ENCODE measurements around the gene PCSK6. TPM values are rescaled to one million over a fixed set of nuclear protein-coding genes. Genes with fewer than 3 reads are reported as not detected.

Gene PCSK6
- total and polyA plus RNA-seq, 2 donors from 2014 or later: 3.8 to 7.3 TPM

GRCh38 chr15:101370330-101371024, 119.0 kb downstream of the PCSK6 start:
- FAIRE-seq (no peak), DNase-seq (no peak)
- Histone ChIP-seq H3K36me3 (ENCODE audit: control insufficient read depth in 2 of 3, insufficient read depth in 3 of 3, low read length in 3 of 3) (no peaks in the 10 kb centered on the region), H3K4me1 (ENCODE audit: control insufficient read depth in 2 of 3, insufficient read depth in 2 of 3, low read depth in 1 of 3, low read length in 3 of 3) (peaks cover 0 to 4% (median 4%) of the 10 kb centered on the region in 3 donors), H3K27me3 (ENCODE audit: control insufficient read depth, insufficient read depth, low read length) (no peaks in the 10 kb centered on the region), H3K27ac (ENCODE audit: low read depth in 2 of 2, low read length in 2 of 2) (no peak overlapping the region), H3K9me3 (ENCODE audit: control insufficient read depth in 2 of 3, insufficient read depth in 1 of 3, low read length in 3 of 3) (no peaks in the 10 kb centered on the region), H3K4me3 (ENCODE audit: low read length in 3 of 3) (no peak overlapping the region), H3K9ac (ENCODE audit: low read length in 3 of 3) (no peak overlapping the region)
- intact Hi-C loops (cut with DNase I): no loop called here
- TF ChIP-seq, protein P1, sequence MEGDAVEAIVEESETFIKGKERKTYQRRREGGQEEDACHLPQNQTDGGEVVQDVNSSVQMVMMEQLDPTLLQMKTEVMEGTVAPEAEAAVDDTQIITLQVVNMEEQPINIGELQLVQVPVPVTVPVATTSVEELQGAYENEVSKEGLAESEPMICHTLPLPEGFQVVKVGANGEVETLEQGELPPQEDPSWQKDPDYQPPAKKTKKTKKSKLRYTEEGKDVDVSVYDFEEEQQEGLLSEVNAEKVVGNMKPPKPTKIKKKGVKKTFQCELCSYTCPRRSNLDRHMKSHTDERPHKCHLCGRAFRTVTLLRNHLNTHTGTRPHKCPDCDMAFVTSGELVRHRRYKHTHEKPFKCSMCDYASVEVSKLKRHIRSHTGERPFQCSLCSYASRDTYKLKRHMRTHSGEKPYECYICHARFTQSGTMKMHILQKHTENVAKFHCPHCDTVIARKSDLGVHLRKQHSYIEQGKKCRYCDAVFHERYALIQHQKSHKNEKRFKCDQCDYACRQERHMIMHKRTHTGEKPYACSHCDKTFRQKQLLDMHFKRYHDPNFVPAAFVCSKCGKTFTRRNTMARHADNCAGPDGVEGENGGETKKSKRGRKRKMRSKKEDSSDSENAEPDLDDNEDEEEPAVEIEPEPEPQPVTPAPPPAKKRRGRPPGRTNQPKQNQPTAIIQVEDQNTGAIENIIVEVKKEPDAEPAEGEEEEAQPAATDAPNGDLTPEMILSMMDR (IDR thresholded peaks at IDR 0.05; ENCODE audit: borderline replicate concordance, extremely low read depth, insufficient read depth): no peak

GRCh38 chr15:101369676-101370075, 119.8 kb downstream of the PCSK6 start:
- intact Hi-C loops (cut with DNase I): loop anchor here (10.0 kb wide), 1 partner anchor 65 kb away; no protein-coding TSS in a partner anchor
- no peak for DNase-seq
- no peak overlapping the region for H3K4me3 ChIP-seq (ENCODE audit: low read length in 3 of 3)
- no peak overlapping the region for H3K27ac ChIP-seq (ENCODE audit: low read depth in 2 of 2, low read length in 2 of 2)
- H3K4me1 ChIP-seq (ENCODE audit: control insufficient read depth in 2 of 3, insufficient read depth in 2 of 3, low read depth in 1 of 3, low read length in 3 of 3): peaks cover 0 to 4% (median 4%) of the 10 kb centered on the region in 3 donors
- TF ChIP-seq, protein P1 (IDR thresholded peaks at IDR 0.05; ENCODE audit: borderline replicate concordance, extremely low read depth, insufficient read depth): no peak
- H3K27me3 ChIP-seq (ENCODE audit: control insufficient read depth, insufficient read depth, low read length): no peaks in the 10 kb centered on the region
- FAIRE-seq: no peak
- H3K9me3 ChIP-seq (ENCODE audit: control insufficient read depth in 2 of 3, insufficient read depth in 1 of 3, low read length in 3 of 3): no peaks in the 10 kb centered on the region
- no peak overlapping the region for H3K9ac ChIP-seq (ENCODE audit: low read length in 3 of 3)
- H3K36me3 ChIP-seq (ENCODE audit: control insufficient read depth in 2 of 3, insufficient read depth in 3 of 3, low read length in 3 of 3): no peaks in the 10 kb centered on the region

DNA sequence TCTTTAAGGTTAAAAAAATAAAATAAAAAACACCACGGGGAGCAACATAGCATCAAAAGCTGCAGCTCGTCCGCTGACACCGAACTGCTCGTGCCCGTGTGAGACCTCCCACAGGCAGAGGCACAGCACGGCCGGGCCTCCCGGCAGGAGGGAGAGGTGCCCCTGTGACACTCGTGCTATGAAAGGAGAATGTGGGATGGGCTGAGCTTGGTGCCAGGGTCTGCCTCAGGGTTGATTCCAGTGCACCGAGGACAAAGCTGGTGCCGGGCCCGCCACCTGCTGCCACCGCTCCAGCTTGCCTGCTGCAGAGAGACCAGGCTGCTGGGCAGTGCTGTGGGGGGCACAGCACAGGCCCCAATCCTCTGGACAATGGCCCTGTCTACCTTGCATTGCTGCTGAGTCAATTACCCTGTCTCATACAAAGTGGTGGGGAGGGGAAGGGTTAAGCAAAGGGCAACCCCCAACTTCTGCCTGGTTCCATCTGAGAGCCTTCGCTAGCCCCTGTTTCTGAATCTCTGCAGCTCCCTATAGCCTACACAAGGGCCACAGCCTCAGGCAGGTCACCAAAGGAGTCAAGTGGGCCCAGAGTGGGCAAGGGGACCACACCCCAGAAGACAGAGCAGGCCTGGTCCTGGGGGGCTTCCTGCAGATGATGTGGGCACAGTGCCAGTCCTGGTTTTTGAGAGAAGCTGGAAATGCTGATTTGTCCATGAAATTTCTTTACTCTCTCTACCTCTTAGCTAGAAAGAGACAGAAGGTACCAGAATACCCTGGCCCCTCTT, 120.5 kb downstream of the PCSK6 start:
- TF ChIP-seq, protein P1 (IDR thresholded peaks at IDR 0.05; ENCODE audit: borderline replicate concordance, extremely low read depth, insufficient read depth): no peak
- Histone ChIP-seq H3K4me3 (ENCODE audit: low read length in 3 of 3) (no peak overlapping the region), H3K4me1 (ENCODE audit: control insufficient read depth in 2 of 3, insufficient read depth in 2 of 3, low read depth in 1 of 3, low read length in 3 of 3) (peaks cover 0 to 4% (median 4%) of the 10 kb centered on the region in 3 donors), H3K9me3 (ENCODE audit: control insufficient read depth in 2 of 3, insufficient read depth in 1 of 3, low read length in 3 of 3) (no peaks in the 10 kb centered on the region), H3K27ac (ENCODE audit: low read depth in 2 of 2, low read length in 2 of 2) (no peak overlapping the region), H3K9ac (ENCODE audit: low read length in 3 of 3) (no peak overlapping the region), H3K36me3 (ENCODE audit: control insufficient read depth in 2 of 3, insufficient read depth in 3 of 3, low read length in 3 of 3) (no peaks in the 10 kb centered on the region), H3K27me3 (ENCODE audit: control insufficient read depth, insufficient read depth, low read length) (no peaks in the 10 kb centered on the region)
- no peak for DNase-seq
- intact Hi-C loops (cut with DNase I): loop anchor here (10.0 kb wide), 1 partner anchor 64 kb away; no protein-coding TSS in a partner anchor
- FAIRE-seq: no peak
